GM19238 (cell line): ENCODE measurements around the gene AGBL5.
"Not testable (repeated sequence)": the region's sequence is repeated elsewhere in the genome, so short reads cannot be mapped to it uniquely, and the experiment has no call there.

Source experiments
- DNase-seq: peaks from one replicate; pipeline ENCODE4 v3.0.0; 2011; ENCODE audit warnings: low spot score; ENCODE audit not compliant: insufficient read length

AGBL5 gene

GRCh38 chr2:27051902-27052645, 606 bp downstream of the AGBL5 start:
- DNase-seq, result no peak

- no peak for DNase-seq
These were observed 1.9 kb downstream of the AGBL5 start for GRCh38 chr2:27053321-27053720.

- no peak for DNase-seq
These were observed 2.3 kb downstream of the AGBL5 start for GRCh38 chr2:27053776-27054175.

- no peak for DNase-seq
These were observed 3.3 kb downstream of the AGBL5 start for GRCh38 chr2:27054721-27055120.

- DNase-seq, result no peak
These were observed 5.7 kb downstream of the AGBL5 start for GRCh38 chr2:27057184-27057583.

- no peak for DNase-seq
These were observed 6.7 kb downstream of the AGBL5 start for GRCh38 chr2:27058210-27058609.

GRCh38 chr2:27059141-27059820, 7.8 kb downstream of the AGBL5 start:
- no peak for DNase-seq

GRCh38 chr2:27060323-27060722, 8.9 kb downstream of the AGBL5 start:
- no peak for DNase-seq

- no peak for DNase-seq
These were observed 13.7 kb downstream of the AGBL5 start for GRCh38 chr2:27065128-27065527.

- DNase-seq, result no peak
These were observed 15.9 kb downstream of the AGBL5 start for GRCh38 chr2:27067385-27067784.

- DNase-seq, result no peak
These were observed 18.0 kb downstream of the AGBL5 start for GRCh38 chr2:27069436-27069835.

GRCh38 chr2:27069961-27070618, 18.6 kb downstream of the AGBL5 start:
- DNase-seq, result no peak

- no peak for DNase-seq
These were observed 19.3 kb downstream of the AGBL5 start for GRCh38 chr2:27070653-27071276.

- peak; percentile 97 for DNase-seq
These were observed 20.0 kb downstream of the AGBL5 start, which contains the start of gene OST4 for GRCh38 chr2:27071277-27071989. Gene OST4, minus strand, starts transcription at chr2:27071654.

- DNase-seq, result peak; percentile 26
These were observed 20.7 kb downstream of the AGBL5 start for GRCh38 chr2:27071990-27072830.

- no peak for DNase-seq
These were observed 21.5 kb downstream of the AGBL5 start for GRCh38 chr2:27072920-27073319.

GRCh38 chr2:27073782-27074181, 22.3 kb downstream of the AGBL5 start:
- DNase-seq, result no peak

- peak; percentile 42 for DNase-seq
These were observed 23.5 kb downstream of the AGBL5 start for GRCh38 chr2:27074738-27075565.

GRCh38 chr2:27075566-27075871, 24.1 kb downstream of the AGBL5 start:
- not testable (repeated sequence) for DNase-seq

GRCh38 chr2:27076323-27076722, 24.9 kb downstream of the AGBL5 start:
- no peak for DNase-seq
